Thoracic aorta (tissue), 2 donors: ENCODE measurements around the gene SLC29A1. TPM values are rescaled to one million over a fixed set of nuclear protein-coding genes. Genes with fewer than 3 reads are reported as not detected.

ENCODE experiments used
- ATAC-seq: fragments of 150-250 bp; one replicate; pipeline ENCODE4 v1.8.0; 2017; ENCODE audit warnings: low read depth; ENCODE audit not compliant: insufficient number of reproducible peaks, low FRiP score
- DNase-seq: peaks from one replicate; pipeline ENCODE4 v3.0.0-alpha.2; 2020; ENCODE audit warnings: low spot score
- H3K27ac ChIP-seq, 2 donors: fragments of 200-600 bp; sonication (generic); 1 replicate in 1 of 2; 2 replicates in 1 of 2; pipeline ENCODE4 v1.5.1; 2016; ENCODE audit warnings: mild to moderate bottlenecking in 2 of 2, moderate library complexity in 2 of 2
- H3K27me3 ChIP-seq: fragments of 200-600 bp; sonication (generic); replicated peaks from 2 replicates; pipeline ENCODE4 v1.6.0; 2016; ENCODE audit warnings: mild to moderate bottlenecking; ENCODE audit not compliant: insufficient read depth
- H3K36me3 ChIP-seq: fragments of 200-600 bp; sonication (generic); one replicate; pipeline ENCODE4 v1.5.1; 2016
- H3K4me1 ChIP-seq, 2 donors: fragments of 200-600 bp; sonication (generic); 1 replicate in 1 of 2; 2 replicates in 1 of 2; pipeline versions ENCODE4 v1.5.1 to v1.6.0; 2016; ENCODE audit warnings: low read depth in 2 of 2, mild to moderate bottlenecking in 1 of 2; ENCODE audit not compliant: control insufficient read depth in 1 of 2
- H3K4me3 ChIP-seq: fragments of 200-600 bp; sonication (generic); 2 replicates; pipeline ENCODE4 v1.5.1; 2016; ENCODE audit warnings: mild to moderate bottlenecking
- H3K9me3 ChIP-seq: fragments of 200-600 bp; sonication (generic); 2 replicates; pipeline ENCODE4 v1.5.1; 2016
- total RNA-seq, 2 donors: library from RNA; depleted of rRNA; stranded (reverse); fragments of >200 nt; gene quantifications; one replicate each; pipeline versions ENCODE4 v1.1.0 to v1.2.3, GENCODE V29; 2016
- TF ChIP-seq, protein P1 (sequence below): fragments of 200-600 bp; sonication (generic); IDR thresholded peaks from one replicate; pipeline ENCODE4 v1.5.1; 2019; ENCODE audit warnings: antibody characterized with exemption

SLC29A1 gene
- total RNA-seq, 2 donors from 2014 or later: 132 to 172 TPM

DNA sequence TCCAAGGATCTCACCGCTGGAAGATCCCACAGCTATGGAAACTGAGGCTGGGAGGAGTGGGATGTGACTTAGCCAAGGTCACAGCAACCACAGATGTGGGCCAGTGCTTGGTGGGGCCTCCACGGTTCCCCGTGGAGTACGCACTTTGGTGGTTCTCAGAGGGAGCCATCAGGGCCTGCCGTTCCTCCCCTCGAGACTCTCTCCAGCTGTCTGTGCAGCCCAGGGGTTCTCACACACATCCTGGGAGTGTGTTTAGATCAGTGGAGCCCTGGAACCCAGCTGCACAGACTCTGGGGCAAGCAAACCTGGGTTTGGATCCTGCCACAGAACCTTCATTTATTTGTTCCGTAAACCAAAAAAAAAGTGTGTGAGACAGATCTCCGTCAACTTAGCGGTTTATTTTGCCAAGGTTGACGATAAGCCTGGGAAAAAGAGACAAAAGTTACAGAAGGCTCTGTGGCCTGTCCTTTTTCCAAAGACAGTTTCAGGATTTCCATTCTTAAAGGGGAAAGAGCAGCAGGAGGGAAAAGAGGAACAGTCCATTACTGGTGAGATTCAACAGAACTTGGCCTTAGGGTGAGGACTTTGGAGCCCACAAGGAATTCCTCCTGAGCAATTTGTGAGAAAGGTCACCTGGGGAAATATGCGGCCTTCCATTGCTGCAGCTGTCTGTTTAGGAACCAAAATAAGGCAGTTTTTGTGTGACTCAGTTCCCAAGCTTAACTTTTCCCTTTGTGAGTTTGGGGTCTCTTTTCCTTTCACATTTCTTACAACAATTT is 20.2 kb upstream of the SLC29A1 start:
- TF ChIP-seq, protein P1, sequence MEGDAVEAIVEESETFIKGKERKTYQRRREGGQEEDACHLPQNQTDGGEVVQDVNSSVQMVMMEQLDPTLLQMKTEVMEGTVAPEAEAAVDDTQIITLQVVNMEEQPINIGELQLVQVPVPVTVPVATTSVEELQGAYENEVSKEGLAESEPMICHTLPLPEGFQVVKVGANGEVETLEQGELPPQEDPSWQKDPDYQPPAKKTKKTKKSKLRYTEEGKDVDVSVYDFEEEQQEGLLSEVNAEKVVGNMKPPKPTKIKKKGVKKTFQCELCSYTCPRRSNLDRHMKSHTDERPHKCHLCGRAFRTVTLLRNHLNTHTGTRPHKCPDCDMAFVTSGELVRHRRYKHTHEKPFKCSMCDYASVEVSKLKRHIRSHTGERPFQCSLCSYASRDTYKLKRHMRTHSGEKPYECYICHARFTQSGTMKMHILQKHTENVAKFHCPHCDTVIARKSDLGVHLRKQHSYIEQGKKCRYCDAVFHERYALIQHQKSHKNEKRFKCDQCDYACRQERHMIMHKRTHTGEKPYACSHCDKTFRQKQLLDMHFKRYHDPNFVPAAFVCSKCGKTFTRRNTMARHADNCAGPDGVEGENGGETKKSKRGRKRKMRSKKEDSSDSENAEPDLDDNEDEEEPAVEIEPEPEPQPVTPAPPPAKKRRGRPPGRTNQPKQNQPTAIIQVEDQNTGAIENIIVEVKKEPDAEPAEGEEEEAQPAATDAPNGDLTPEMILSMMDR: no peak
- DNase-seq (no peak), ATAC-seq (no peak)
- H3K4me3 ChIP-seq: no peak overlapping the region
- no peaks in the 10 kb centered on the region for H3K27me3 ChIP-seq
- H3K27ac ChIP-seq: no peak overlapping the region
- H3K9me3 ChIP-seq: no peaks in the 10 kb centered on the region
- H3K4me1 ChIP-seq: peaks cover 8 to 11% of the 10 kb centered on the region in 2 donors
- H3K36me3 ChIP-seq: no peaks in the 10 kb centered on the region

DNA sequence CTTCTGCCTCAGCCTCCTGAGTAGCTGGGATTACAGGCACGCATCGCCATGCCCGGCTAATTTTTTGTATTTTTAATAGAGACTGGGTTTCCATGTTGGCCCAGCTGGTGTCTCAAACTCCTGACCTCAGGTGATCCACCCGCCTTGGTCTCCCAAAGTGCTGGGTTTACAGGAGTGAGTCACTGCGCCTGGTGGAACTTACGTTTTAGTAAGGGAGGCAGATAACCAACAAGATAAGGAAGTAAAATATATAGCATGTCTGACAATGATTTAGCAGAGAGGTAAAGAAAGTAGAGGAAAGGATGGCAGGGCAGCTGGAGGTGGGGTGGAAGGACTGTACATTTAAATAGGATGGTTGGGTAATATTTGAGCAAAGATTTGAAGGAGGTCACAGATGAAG is 19.4 kb upstream of the SLC29A1 start:
- no peak overlapping the region for H3K4me3 ChIP-seq
- H3K9me3 ChIP-seq: no peaks in the 10 kb centered on the region
- TF ChIP-seq, protein P1: no peak
- H3K4me1 ChIP-seq: peaks cover 4 to 11% of the 10 kb centered on the region in 2 donors
- no peaks in the 10 kb centered on the region for H3K27me3 ChIP-seq
- no peak overlapping the region for H3K27ac ChIP-seq
- DNase-seq (no peak), ATAC-seq (no peak)
- no peaks in the 10 kb centered on the region for H3K36me3 ChIP-seq

DNA sequence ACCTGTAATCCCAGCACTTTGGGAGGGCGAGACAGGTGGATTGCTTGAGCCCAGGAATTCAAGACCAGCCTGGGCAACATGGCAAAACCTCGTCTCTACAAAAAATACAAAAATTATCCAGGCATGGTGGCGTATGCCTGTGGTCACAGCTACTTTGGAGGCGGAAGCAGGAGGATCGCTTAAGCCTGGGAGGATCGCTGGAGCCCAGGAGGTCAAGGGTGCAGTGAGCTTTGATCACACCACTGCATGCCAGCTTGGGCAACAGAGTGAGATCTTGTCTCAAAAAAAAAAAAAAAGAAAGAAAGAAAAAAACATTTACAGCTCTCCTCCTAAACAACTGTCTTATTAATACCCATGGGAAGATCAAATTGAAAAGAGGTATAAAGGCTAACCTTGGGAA is 15.4 kb upstream of the SLC29A1 start:
- Histone ChIP-seq H3K9me3 (no peaks in the 10 kb centered on the region), H3K4me3 (no peak overlapping the region), H3K36me3 (no peaks in the 10 kb centered on the region), H3K27me3 (no peaks in the 10 kb centered on the region), H3K4me1 (no peaks in the 10 kb centered on the region), H3K27ac (no peak overlapping the region)
- DNase-seq: no peak
- TF ChIP-seq, protein P1: no peak
- ATAC-seq: no peak

DNA sequence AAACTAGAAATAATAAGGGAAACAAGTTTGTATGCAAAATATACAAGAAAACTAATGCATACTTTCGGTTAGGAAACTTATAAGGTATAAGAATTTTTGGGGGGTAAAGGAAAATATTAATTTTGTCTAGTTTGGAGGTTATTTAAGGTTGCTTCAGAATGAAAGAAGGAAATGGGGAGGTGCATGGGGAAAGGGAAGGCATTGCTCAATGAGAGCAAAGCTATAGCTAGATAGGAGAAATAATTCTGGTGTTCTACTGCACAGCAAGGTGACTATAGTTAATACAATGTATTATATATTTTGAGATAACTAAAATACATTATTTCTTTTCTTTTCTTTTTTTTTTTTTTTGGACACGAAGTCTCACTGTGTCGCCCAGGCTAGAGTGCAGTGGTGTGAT is 12.1 kb upstream of the SLC29A1 start:
- ATAC-seq (no peak), DNase-seq (no peak)
- H3K27ac ChIP-seq: no peak overlapping the region
- H3K27me3 ChIP-seq: no peaks in the 10 kb centered on the region
- no peak overlapping the region for H3K4me3 ChIP-seq
- H3K9me3 ChIP-seq: no peaks in the 10 kb centered on the region
- TF ChIP-seq, protein P1: no peak
- H3K36me3 ChIP-seq: no peaks in the 10 kb centered on the region
- peaks cover 0 to 2% of the 10 kb centered on the region in 2 donors for H3K4me1 ChIP-seq

DNA sequence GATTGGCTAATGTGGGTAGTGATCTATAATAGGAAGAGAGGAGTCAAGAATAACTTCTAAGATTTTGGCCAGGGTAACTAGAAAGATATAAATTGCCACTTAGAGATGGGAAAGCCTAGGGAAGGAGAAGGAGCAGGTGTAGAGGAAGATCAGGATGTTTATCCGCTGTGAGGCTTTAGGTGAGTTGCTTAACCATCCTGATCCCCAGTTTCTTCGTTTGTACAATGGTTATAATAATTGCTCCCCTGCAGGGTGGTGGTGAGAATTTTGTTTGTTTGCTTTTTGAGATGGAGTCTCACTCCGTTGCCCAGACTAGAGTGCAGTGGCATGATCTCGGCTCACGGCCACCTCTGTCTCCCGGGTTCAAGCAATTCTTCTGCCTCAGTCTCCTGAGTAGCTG is 9.1 kb upstream of the SLC29A1 start:
- Histone ChIP-seq H3K4me1 (peaks cover 9 to 31% of the 10 kb centered on the region in 2 donors), H3K4me3 (no peak overlapping the region), H3K27ac (no peak overlapping the region), H3K9me3 (no peaks in the 10 kb centered on the region), H3K27me3 (no peaks in the 10 kb centered on the region), H3K36me3 (no peaks in the 10 kb centered on the region)
- TF ChIP-seq, protein P1: no peak
- DNase-seq (no peak), ATAC-seq (no peak)
